HepG2 (cell line): ENCODE results near the gene RBCK1. TPM values are rescaled to one million over a fixed set of nuclear protein-coding genes. Genes with fewer than 3 reads are reported as not detected.

Source experiments
- AKNA ChIP-seq: sonication (generic); formaldehyde crosslinking; IDR thresholded peaks from 2 replicates; pipeline ENCODE4 v1.4.0; 2020; ENCODE audit warnings: missing genetic modification reagents, borderline replicate concordance
- BCL3 ChIP-seq: sonication (generic); formaldehyde crosslinking; IDR thresholded peaks from 2 replicates; pipeline ENCODE4 v1.5.1; 2020; ENCODE audit warnings: mild to moderate bottlenecking, missing genetic modification reagents, moderate library complexity
- ELF3 ChIP-seq: IDR thresholded peaks from 2 replicates; pipeline ENCODE4 v1.6.1; 2016; ENCODE audit warnings: missing genetic modification reagents, missing compliant biosample characterization
- IRF2 ChIP-seq: IDR thresholded peaks from 2 replicates; pipeline ENCODE4 v1.6.1; 2018; ENCODE audit warnings: missing genetic modification reagents, missing compliant biosample characterization
- ISX ChIP-seq: sonication (generic); formaldehyde crosslinking; conservative IDR thresholded peaks from 2 replicates; pipeline ENCODE4 v1.5.0; 2020; ENCODE audit warnings: missing genetic modification reagents
- KLF16 ChIP-seq, 2 experiments: sonication (generic) in 1 of 2; formaldehyde crosslinking in 1 of 2; IDR thresholded peaks; 2 replicates each; pipeline versions ENCODE4 v1.6.1 to v1.8.0; 2016 to 2023; ENCODE audit warnings: missing genetic modification reagents in 2 of 2, missing compliant biosample characterization in 1 of 2
- MAFK ChIP-seq, 2 experiments: IDR thresholded peaks in 1 of 2; conservative IDR thresholded peaks in 1 of 2; 2 replicates each; pipeline ENCODE4 v1.6.1; 2011; ENCODE audit warnings: improper control_type of control experiment in 2 of 2, low read length in 2 of 2
- MTA1 ChIP-seq: sonication (generic); formaldehyde crosslinking; IDR thresholded peaks from 2 replicates; pipeline ENCODE4 v1.4.0; 2020; ENCODE audit warnings: missing genetic modification reagents, mild to moderate bottlenecking, borderline replicate concordance
- NFE2 ChIP-seq: sonication (generic); formaldehyde crosslinking; IDR thresholded peaks from 2 replicates; pipeline ENCODE4 v1.4.0; 2020; ENCODE audit warnings: missing genetic modification reagents
- NPAS2 ChIP-seq: sonication (generic); formaldehyde crosslinking; IDR thresholded peaks from 2 replicates; pipeline ENCODE4 v1.8.0; 2022; ENCODE audit warnings: mild to moderate bottlenecking, missing genetic modification reagents, borderline replicate concordance
- PAWR ChIP-seq: sonication (generic); formaldehyde crosslinking; IDR thresholded peaks from 2 replicates; pipeline ENCODE4 v1.4.0; 2020; ENCODE audit warnings: missing genetic modification reagents, mild to moderate bottlenecking, borderline replicate concordance
- PHF8 ChIP-seq: sonication (generic); formaldehyde crosslinking; IDR thresholded peaks from 2 replicates; pipeline ENCODE4 v1.5.0; 2020; ENCODE audit warnings: missing genetic modification reagents
- SNAPC2 ChIP-seq: sonication (generic); formaldehyde crosslinking; IDR thresholded peaks from 2 replicates; pipeline ENCODE4 v1.8.1; 2022; ENCODE audit warnings: mild to moderate bottlenecking, missing genetic modification reagents
- TBX3 ChIP-seq: fragments of 450-650 bp; IDR thresholded peaks from 2 replicates; pipeline ENCODE4 v1.6.1; 2017; ENCODE audit warnings: antibody characterized with exemption, mild to moderate bottlenecking, inconsistent platforms, borderline replicate concordance
- TCF7 ChIP-seq: sonication (generic); IDR thresholded peaks from 2 replicates; pipeline ENCODE4 v1.6.1; 2016; ENCODE audit warnings: antibody characterized with exemption, low read depth
- TCF7L2 ChIP-seq: IDR thresholded peaks from 2 replicates; pipeline ENCODE4 v1.6.1; 2011; ENCODE audit warnings: mild to moderate bottlenecking, low read depth, low read length, moderate library complexity
- ZFP36L2 ChIP-seq: sonication (generic); formaldehyde crosslinking; IDR thresholded peaks from 2 replicates; pipeline ENCODE4 v1.4.0; 2020; ENCODE audit warnings: missing genetic modification reagents
- ZFY ChIP-seq: sonication (generic); formaldehyde crosslinking; IDR thresholded peaks from 2 replicates; pipeline ENCODE4 v1.4.0; 2020; ENCODE audit warnings: missing genetic modification reagents
- ZNF121 ChIP-seq: sonication (generic); formaldehyde crosslinking; IDR thresholded peaks from 2 replicates; pipeline ENCODE4 v1.5.0; 2020; ENCODE audit warnings: mild to moderate bottlenecking, missing genetic modification reagents
- ZNF282 ChIP-seq: fragments of 450-650 bp; IDR thresholded peaks from 2 replicates; pipeline ENCODE4 v1.6.1; 2018; ENCODE audit not compliant: partially characterized antibody
- ZNF678 ChIP-seq: sonication (generic); formaldehyde crosslinking; IDR thresholded peaks from 2 replicates; pipeline ENCODE4 v1.4.0; 2020; ENCODE audit warnings: mild to moderate bottlenecking, missing genetic modification reagents
- ZNF747 ChIP-seq: sonication (generic); formaldehyde crosslinking; IDR thresholded peaks from 2 replicates; pipeline ENCODE4 v1.8.1; 2023; ENCODE audit warnings: missing genetic modification reagents, mild to moderate bottlenecking, borderline replicate concordance
- ZNF891 ChIP-seq: sonication (generic); formaldehyde crosslinking; IDR thresholded peaks from 2 replicates; pipeline ENCODE4 v1.5.0; 2020; ENCODE audit warnings: mild to moderate bottlenecking, missing genetic modification reagents
- polyA plus RNA-seq, 8 experiments: library from polyadenylated mRNA; depleted of rRNA in 3 of 8; stranded (reverse) in 7 of 8; unstranded in 1 of 8; fragments of >200 nt; fragmentation: Illumina TruSeq in 4 of 8; extraction: Trizol in 4 of 8; gene quantifications; 2 replicates each; pipeline versions ENCODE4 v1.2.1 to v1.2.3, GENCODE V29; 2011 to 2016; ENCODE audit warnings: low read depth in 4 of 8, missing spikeins in 1 of 8, mixed read lengths in 1 of 8; ENCODE audit not compliant: insufficient read depth in 1 of 8
- total RNA-seq, 5 experiments: library from RNA; depleted of rRNA; stranded (reverse); fragments of >200 nt; fragmentation: Illumina TruSeq; extraction: Trizol; gene quantifications; 2 replicates each; pipeline ENCODE4 v1.2.3, GENCODE V29; 2016; ENCODE audit warnings: low read depth in 1 of 5

RBCK1 gene
- total and polyA plus RNA-seq, 2 of the 13 experiments (the other 11 are each of a cell fraction or from before 2014, with no cell fraction given) = 149 to 215 TPM

GRCh38 chr20:362271-363254, 45.5 kb upstream of the RBCK1 start (continued):
- TF ChIP-seq IRF2 (CRISPR knock-in tag) (peak; percentile 100), KLF16 (CRISPR knock-in tag; IDR thresholded peaks at IDR 0.05) (peak in 1 of 2 experiments; percentile 100; a peak in 2 of 4 replicates), TBX3 (peak; percentile 75; the same call in 1 of the 2 replicates), MAFK (conservative IDR thresholded peaks at IDR 0.05 in 1 of 2, IDR thresholded peaks at IDR 0.05 in 1 of 2; ENCODE audit: low read length in 2 of 2) (peak; percentile 36 to 39; a peak in 3 of 4 replicates), ZNF891 (CRISPR knock-in tag) (peak; percentile 99), ISX (no peak), TCF7L2 (no peak), NPAS2 (CRISPR knock-in tag) (no peak), ZNF747 (CRISPR knock-in tag) (peak; percentile 99), PHF8 (CRISPR knock-in tag) (peak; percentile 79), ZNF121 (peak; percentile 80), ZNF678 (CRISPR knock-in tag) (peak; percentile 99; the same call in 1 of the 2 replicates), ELF3 (CRISPR knock-in tag) (peak; percentile 98), MTA1 (CRISPR knock-in tag) (peak; percentile 98), ZFP36L2 (CRISPR knock-in tag) (peak; percentile 98), BCL3 (peak; percentile 85), AKNA (CRISPR knock-in tag) (no peak), ZFY (CRISPR knock-in tag) (peak; percentile 96), TCF7 (no peak), NFE2 (CRISPR knock-in tag) (peak; percentile 82), ZNF282 (no peak), PAWR (CRISPR knock-in tag) (no peak; the same call in 1 of the 2 replicates), SNAPC2 (CRISPR knock-in tag) (peak; percentile 91; the same call in 1 of the 2 replicates)
